ENCODE data around the gene CHMP4A. TPM values are rescaled to one million over a fixed set of nuclear protein-coding genes. Genes with fewer than 3 reads are reported as not detected.
A peak's percentile ranks its signal among the peaks of the same experiment; 100 is the strongest.

The CHMP4A gene
- total RNA-seq, 1 donor from 2014 or later, result 37.6 TPM

DNA sequence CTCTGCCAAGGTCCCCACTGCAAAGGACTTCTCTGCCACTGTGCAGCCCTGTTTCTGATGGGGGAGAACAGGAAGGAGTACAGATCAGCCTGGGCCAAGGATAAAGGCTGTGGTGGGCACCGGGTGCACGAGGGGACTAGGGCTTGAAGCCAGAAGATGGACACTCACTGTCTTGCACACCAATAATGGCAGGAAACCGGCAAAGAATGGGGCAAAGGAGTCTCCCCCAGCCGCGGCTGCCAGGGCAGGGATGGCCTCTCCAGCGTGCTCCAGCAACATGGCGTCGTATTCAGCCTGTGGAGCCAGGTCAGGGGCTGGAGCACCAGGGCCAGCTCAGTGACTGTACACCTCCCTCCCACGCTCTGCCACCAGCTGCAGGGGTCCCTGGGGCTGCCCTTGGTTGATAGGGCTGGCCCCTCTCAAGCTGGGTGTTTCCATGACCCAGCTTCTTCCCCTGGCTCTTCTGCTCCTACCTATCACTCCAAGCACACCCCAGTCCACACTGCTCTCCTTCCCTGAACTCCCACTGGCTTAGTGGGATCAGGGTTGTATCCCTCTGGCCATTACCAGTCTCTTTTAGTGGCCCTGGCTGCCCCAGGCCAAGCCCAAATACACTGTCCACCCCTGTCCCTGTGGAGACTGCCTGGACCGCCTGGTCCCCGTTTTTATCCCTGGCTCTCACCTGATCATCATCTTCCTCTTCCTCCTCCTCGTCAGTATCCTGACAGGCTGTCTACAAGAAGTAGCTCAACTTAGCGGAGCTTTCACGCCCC lies 31.0 kb downstream of the CHMP4A start:
- peaks cover 16% of the 10 kb centered on the region for H3K4me1 ChIP-seq
- peaks cover 0 to 40% of the 10 kb centered on the region in 2 donors for H3K36me3 ChIP-seq
- no peak overlapping the region for H3K27ac ChIP-seq
- intact Hi-C loops (cut with DNase I), result no loop called here
- no peak overlapping the region for H3K4me3 ChIP-seq
- no peak for DNase-seq (ENCODE audit: extremely low spot score in 2 of 2)
- no peak for TF ChIP-seq POLR2A (IDR thresholded peaks at IDR 0.05)
- TF ChIP-seq POLR2AphosphoS5 (IDR thresholded peaks at IDR 0.05; ENCODE audit: insufficient read depth in 1 of 2, low read depth in 1 of 2), result no peak
- no peaks in the 10 kb centered on the region for H3K27me3 ChIP-seq
- H3K9me3 ChIP-seq, result no peaks in the 10 kb centered on the region

GRCh38 chr14:24181371-24182077 lies 31.8 kb downstream of the CHMP4A start:
- Histone ChIP-seq H3K27me3 (no peaks in the 10 kb centered on the region), H3K27ac (no peak overlapping the region), H3K4me1 (peaks cover 14% of the 10 kb centered on the region), H3K4me3 (no peak overlapping the region), H3K36me3 (peaks cover 0 to 40% of the 10 kb centered on the region in 2 donors), H3K9me3 (no peaks in the 10 kb centered on the region)
- TF ChIP-seq POLR2A (IDR thresholded peaks at IDR 0.05), result no peak
- no peak for TF ChIP-seq POLR2AphosphoS5 (IDR thresholded peaks at IDR 0.05; ENCODE audit: insufficient read depth in 1 of 2, low read depth in 1 of 2)
- TF ChIP-seq, protein P1, sequence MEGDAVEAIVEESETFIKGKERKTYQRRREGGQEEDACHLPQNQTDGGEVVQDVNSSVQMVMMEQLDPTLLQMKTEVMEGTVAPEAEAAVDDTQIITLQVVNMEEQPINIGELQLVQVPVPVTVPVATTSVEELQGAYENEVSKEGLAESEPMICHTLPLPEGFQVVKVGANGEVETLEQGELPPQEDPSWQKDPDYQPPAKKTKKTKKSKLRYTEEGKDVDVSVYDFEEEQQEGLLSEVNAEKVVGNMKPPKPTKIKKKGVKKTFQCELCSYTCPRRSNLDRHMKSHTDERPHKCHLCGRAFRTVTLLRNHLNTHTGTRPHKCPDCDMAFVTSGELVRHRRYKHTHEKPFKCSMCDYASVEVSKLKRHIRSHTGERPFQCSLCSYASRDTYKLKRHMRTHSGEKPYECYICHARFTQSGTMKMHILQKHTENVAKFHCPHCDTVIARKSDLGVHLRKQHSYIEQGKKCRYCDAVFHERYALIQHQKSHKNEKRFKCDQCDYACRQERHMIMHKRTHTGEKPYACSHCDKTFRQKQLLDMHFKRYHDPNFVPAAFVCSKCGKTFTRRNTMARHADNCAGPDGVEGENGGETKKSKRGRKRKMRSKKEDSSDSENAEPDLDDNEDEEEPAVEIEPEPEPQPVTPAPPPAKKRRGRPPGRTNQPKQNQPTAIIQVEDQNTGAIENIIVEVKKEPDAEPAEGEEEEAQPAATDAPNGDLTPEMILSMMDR (IDR thresholded peaks at IDR 0.05), result no peak
- intact Hi-C loops (cut with DNase I), result no loop called here
- no peak for DNase-seq (ENCODE audit: extremely low spot score in 2 of 2)

DNA sequence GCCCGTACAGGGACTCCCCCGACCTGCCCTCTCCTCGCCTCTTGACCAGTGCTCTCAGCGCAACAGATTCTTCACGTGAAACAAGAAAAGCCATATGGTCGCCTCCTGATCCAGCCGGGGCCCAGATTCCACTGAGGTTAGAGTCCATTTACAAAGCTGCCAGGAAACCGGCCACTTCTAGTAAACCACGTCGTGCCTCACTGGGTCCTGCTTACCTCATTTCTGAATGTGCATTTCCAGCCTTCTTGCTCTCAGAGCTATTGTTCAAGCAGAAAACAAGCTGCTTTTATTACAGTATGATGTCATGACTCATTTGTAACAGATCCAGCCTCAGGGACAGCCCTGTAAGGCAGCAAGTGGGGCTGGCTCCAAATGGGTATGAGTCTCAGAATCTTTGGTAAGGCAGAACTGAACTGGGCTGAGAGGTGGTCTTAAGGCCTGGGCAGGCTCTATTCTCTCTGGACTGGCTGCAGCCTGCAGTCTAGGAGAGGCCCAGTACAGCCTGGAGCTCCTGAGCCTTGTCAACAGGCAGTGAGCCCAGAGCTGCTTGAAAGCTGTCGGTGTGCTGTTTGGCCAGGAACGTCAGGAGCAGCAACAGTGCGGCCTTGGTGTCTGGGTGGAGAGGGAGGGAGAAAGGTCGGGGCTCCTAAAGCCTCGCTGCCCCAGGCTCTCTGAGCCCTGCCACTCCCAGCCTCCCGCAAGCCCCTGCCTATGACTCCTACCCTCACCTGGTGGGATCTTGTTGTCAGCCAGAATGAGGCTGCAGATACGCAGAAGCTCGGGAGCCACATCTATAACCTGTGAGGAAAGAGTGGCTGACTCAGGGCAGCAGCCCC lies 33.1 kb downstream of the CHMP4A start:
- DNase-seq (ENCODE audit: extremely low spot score in 2 of 2), result no peak
- H3K9me3 ChIP-seq, result no peaks in the 10 kb centered on the region
- TF ChIP-seq, protein P1 (IDR thresholded peaks at IDR 0.05), result no peak
- peak in 1 of 2 donors; percentile 52 for TF ChIP-seq POLR2AphosphoS5 (IDR thresholded peaks at IDR 0.05; ENCODE audit: insufficient read depth in 1 of 2, low read depth in 1 of 2)
- H3K36me3 ChIP-seq, result peaks cover 0 to 29% of the 10 kb centered on the region in 2 donors
- H3K27ac ChIP-seq, result peak overlapping the region; percentile 86
- H3K4me1 ChIP-seq, result peaks cover 14% of the 10 kb centered on the region
- H3K27me3 ChIP-seq, result no peaks in the 10 kb centered on the region
- intact Hi-C loops (cut with DNase I), result no loop called here
- no peak overlapping the region for H3K4me3 ChIP-seq

DNA sequence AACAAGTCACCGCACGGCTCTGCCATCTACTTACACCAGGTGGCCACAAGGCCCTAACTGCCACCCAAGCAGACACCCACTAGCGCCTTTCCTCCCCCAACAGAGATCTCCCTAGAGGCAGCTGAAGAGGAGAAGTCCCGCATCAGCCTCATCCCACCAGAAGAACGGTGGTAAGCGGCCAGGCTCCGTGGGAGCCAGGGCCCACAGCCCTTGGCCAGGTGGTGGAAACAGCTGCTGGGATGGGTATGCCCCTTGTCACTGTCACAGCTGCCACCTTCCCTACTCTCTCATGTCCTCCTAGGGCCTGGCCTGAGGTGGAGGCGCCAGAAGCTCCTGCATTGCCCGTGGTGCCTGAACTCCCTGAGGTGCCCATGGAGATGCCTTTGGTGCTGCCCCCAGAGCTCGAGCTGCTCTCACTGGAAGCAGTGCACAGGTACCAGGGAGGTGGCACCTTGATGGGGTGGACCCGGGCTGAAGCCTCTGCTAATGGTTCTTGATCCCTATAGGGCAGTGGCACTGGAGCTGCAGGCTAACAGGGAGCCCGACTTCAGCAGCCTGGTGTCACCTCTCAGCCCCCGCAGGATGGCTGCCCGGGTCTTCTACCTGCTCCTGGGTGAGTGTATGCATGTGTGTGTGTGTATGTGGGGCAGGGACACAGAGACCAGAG lies 33.9 kb downstream of the CHMP4A start:
- peaks cover 14% of the 10 kb centered on the region for H3K4me1 ChIP-seq
- H3K36me3 ChIP-seq, result peaks cover 0 to 22% of the 10 kb centered on the region in 2 donors
- peak in 1 of 2 donors; percentile 27 for TF ChIP-seq POLR2AphosphoS5 (IDR thresholded peaks at IDR 0.05; ENCODE audit: insufficient read depth in 1 of 2, low read depth in 1 of 2)
- TF ChIP-seq, protein P1 (IDR thresholded peaks at IDR 0.05), result no peak
- no peak for TF ChIP-seq POLR2A (IDR thresholded peaks at IDR 0.05)
- DNase-seq (ENCODE audit: extremely low spot score in 2 of 2), result no peak
- no peaks in the 10 kb centered on the region for H3K27me3 ChIP-seq
- H3K27ac ChIP-seq, result peak overlapping the region; percentile 86
- no peaks in the 10 kb centered on the region for H3K9me3 ChIP-seq
- intact Hi-C loops (cut with DNase I), result no loop called here
- H3K4me3 ChIP-seq, result no peak overlapping the region

Measured in vagina (tissue), 2 donors.